ENCODE results near the gene OR10A2. TPM values are rescaled to one million over a fixed set of nuclear protein-coding genes. Genes with fewer than 3 reads are reported as not detected.
"Not testable (repeated sequence)": the region's sequence is repeated elsewhere in the genome, so short reads cannot be mapped to it uniquely, and the experiment has no call there.

Gene OR10A2
- total RNA-seq, 1 donor from 2014 or later = not detected

DNA sequence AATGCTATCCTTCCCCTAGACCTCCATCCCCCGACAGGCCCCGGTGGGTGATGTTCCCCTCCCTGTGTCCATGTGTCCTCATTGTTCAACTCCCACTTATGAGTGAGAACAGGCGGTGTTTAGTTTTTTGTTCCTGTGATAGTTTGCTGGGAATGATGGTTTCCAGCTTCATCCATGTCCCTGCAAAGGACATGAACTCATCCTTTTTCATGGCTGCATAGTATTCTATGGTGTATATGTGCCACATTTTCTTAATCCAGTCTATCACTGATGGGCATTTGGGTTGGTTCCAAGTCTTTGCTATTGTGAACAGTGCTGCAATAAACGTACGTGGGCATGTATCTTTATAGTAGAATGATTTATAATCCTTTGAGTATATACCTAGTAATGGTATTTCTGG lies 24.9 kb downstream of the OR10A2 start:
- DNase-seq (ENCODE audit: low spot score) = not testable (repeated sequence)

DNA sequence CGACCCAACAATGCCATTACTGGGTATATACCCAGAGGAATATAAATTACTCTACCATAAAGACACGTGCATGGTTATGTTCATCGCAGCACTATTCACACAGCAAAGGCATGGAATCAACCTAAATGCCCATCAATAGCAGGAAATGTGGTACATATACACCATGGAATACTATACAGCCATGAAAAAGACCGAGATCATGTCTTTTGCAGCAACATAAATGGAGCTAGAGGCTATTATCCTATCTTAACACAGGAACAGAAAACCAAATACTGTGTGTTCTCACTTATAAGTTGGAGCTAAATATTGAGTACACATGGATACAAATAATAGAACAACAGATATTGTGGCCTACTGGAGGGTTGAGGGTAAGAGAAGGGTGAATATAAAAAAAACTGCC lies 26.0 kb downstream of the OR10A2 start:
- DNase-seq (ENCODE audit: low spot score) = no peak

DNA sequence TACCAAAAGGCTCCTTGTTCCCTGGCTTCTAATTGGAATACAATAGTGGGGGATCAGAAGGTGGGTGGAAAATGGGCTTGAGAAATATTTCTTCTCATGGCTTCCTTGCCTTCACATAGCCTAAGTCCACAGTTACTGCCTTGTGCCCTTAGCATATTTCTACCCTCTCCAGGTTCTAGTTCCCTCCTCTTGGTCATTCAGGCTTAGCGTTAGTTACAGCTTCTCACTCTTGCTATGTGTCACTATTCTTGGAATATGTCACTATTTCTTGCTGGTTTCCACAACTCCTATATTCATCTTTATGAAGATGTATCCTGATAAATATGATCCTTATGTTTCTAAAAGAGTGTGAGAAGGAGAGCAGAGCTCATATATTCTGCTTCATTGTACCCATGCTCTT lies 27.0 kb downstream of the OR10A2 start:
- DNase-seq (ENCODE audit: low spot score) = no peak

DNA sequence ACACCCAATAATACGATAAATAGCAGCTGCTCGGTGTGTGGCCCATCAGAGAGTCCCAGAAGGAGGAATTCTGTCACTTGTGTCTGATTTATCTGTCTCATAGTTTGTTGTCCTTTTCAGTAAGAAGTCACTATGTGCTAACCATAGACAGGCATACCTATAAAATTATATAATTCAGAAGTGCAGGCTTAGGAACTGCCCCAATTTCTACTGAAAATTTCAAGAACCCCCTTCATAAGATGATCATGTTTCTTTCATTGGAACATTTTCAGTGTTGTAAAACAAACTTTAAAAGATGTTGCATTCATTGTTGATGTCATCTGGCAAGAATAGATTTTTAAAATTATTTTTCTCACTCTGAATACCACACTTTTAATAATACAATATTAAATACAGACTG lies 29.5 kb downstream of the OR10A2 start, which contains the start of gene OR2D2:
OR2D2 (minus strand) TSS at position 101 of the 400 bp plus-strand sequence; CDS start at position 101, 0 bp downstream.
- DNase-seq (ENCODE audit: low spot score) = no peak

DNA sequence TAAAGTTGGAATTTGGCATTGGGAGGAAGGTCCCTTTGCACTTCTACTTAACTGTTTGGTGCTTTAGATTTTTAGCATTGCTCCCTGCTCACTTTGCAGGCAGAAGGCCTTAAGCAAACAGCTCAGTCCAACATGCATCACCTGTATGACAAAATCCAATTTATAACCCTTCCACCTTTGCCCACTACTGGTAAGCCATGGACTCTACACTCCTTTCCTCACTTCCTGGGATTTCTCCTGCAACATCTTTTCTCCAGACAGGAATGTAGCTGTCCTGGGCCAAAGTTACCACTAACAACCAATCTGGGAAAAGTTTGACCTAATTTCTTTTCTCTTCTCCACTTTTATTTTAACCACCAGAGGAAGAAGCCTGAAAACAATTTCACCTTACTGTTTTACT lies 31.2 kb downstream of the OR10A2 start:
- no peak for DNase-seq (ENCODE audit: low spot score)

DNA sequence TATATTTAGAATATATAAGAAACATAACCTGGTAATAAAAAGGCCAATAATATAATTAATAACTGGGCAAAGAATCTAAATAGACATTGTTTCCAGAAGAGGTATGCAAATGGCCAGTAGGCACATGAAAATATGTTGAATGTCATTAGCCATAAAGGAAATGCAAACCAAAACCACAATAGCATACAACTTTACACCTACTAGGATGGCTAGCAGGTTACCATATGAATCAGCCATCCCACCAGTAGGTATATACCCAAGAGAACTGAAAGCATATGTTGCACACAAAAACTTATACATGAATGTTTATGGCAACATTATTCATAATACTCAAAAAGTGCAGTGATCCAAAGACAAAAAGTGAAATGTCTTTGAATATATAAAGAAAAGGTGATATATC lies 32.2 kb downstream of the OR10A2 start:
- DNase-seq (ENCODE audit: low spot score) = no peak

DNA sequence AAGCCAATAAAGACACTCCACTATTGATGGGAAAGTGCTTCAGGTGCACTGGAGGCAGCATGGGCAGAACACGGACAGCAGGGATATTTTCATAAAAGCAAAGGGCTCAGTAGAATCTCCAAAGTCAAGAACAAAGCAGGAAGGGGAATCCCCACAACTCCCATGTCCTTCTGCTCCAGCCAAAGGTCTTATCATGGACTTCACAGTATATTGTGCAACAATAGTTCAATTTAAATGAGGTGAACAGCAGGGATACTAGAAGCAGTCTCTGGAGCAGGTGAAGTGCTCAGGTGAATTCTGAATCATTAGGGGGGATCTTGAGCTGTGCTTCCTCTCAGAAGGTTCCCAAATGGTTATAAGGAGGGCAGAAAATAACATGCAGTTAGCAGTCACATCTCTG lies 36.1 kb downstream of the OR10A2 start:
- no peak for DNase-seq (ENCODE audit: low spot score)

DNA sequence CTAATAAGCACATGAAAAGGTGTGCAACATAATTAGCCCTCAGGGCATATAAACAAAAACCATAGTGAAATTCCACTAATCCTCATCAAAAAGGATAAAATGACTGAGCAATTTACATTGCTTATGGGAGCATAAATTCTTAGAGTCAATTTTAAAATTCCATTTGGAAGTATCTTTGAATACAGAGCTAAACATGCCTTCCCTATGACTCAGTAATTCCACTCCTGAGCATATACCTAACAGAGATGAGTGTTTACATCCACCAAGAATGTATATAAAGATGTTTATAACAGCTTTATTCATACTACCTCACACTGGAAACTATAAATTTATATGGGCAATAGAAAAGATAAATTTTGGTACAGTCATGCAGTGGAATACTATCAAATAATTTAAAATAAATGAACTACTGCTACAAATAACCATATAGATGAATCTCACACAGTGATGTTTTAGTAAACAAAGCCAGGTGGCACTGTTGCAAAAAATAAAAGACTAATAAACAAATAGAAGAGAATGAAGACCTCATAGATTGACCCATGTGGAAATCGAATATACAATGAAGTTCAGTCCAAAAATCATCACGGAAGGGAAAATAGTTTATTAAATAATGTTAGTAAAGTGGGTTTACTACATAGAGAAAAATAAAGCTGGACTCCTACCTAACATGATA lies 37.6 kb downstream of the OR10A2 start:
- no peak for DNase-seq (ENCODE audit: low spot score)

DNA sequence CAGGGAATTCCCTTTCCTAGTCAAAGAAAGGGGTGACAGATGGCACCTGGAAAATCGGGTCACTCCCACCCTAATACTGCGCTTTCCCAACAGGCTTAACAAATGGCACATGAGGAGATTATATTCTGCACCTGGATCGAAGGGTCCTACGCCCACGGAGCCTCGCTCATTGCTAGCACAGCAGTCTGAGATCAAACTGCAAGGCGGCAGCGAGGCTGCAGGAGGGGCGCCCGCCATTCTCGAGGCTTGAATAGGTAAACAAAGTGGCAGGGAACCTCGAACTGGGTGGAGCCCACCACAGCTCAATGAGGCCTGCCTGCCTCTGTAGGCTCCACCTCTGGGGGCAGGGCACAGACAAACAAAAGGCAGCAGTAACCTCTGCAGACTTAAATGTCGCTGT lies 41.9 kb downstream of the OR10A2 start:
- DNase-seq (ENCODE audit: low spot score) = not testable (repeated sequence)

DNA sequence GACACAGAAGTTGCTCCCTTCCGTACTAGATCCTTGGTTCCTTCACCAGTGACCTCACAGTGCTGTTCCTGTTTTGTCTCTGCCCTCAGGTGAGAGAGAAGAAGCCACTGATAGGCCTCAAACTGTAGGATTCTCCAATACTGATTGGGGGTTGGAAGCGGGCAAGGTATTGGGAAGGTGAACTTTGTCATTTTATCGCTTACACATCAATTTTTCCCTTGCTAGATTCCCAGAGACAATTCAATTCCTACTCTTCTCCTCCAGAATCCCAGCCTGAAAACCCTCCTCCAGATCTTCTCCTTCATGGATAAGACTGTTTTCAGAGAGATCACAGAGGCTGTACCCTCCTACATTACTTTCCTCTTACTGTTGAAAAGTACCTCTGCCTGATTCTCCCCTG lies 48.5 kb downstream of the OR10A2 start:
- no peak for DNase-seq (ENCODE audit: low spot score)

DNA sequence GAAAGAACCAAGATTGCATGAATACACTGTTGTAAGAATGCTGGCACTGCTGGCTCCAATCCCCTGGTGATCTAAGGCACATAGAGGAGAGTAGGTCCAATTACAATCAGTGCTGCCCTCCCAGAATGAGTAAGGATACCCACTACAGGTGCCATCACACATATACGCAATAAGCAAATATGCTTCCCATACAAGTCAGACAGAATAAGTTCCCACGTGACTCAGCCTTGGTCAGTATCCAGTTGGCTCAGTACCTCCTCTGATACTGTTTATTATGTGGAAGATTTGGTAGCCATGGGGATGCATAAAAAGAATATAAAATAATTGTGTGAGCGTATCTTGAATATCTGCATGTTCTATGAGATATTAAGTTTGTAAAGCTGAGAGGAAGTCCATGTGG lies 49.1 kb downstream of the OR10A2 start:
- DNase-seq (ENCODE audit: low spot score) = no peak

DNA sequence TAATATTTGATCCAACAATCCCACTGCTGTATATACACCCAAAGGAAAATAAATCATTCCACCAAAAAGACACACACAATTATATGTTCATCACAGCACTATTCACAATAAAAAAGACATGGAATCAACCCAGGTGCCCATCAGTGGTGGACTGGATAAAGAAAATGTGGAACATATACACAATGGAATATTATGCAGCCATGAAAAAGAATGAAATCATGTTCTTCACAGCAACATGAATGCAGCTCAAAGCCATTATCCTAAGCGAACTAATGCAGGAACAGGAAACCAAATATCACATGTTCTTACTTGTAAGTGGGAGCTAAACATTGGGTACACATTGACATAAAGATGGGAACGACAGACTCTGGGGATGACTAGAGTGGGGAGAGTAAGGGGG lies 56.8 kb downstream of the OR10A2 start:
- DNase-seq (ENCODE audit: low spot score) = no peak

DNA sequence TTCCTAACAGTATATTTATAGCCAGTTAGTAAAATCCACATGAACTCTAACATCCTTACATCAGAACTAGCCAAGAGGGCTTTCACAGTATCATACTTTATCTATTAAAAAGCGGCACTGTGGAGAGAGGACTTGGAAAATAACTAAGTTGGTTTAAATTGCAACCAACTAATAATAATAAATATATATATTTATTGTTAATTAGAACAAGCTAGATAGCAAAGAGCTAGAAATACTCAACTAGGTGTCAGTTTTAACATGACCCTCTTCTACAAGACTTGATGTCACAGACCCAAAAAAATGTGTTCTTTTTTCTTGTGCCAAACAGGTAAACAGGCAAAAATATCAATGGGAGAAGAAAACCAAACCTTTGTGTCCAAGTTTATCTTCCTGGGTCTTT lies 57.8 kb downstream of the OR10A2 start, which contains the start of gene OR2D3:
OR2D3 (plus strand) TSS at position 301 of the 400 bp plus-strand sequence; CDS start at position 301, 0 bp downstream.
- no peak for DNase-seq (ENCODE audit: low spot score)

Other genes starting within 250 kb of the OR10A2 start
- 161 TPM for gene TPP1, start 243.6 kb upstream of the OR10A2 start, total RNA-seq
- 25.1 TPM for gene DCHS1, start 207.2 kb upstream of the OR10A2 start, total RNA-seq
- gene MRPL17, start 179.7 kb upstream of the OR10A2 start, total RNA-seq = 38.5 TPM
- gene OR2AG2, start 91.1 kb upstream of the OR10A2 start, total RNA-seq = not detected
- not detected for gene OR2AG1, start 80.0 kb upstream of the OR10A2 start, total RNA-seq
- 0.06 TPM for gene OR6A2, start 63.4 kb upstream of the OR10A2 start, total RNA-seq
- not detected for gene OR10A5, start 17.4 kb upstream of the OR10A2 start, total RNA-seq
- gene OR10A4, start 13.6 kb downstream of the OR10A2 start, total RNA-seq = not detected
- gene OR2D2, start 29.4 kb downstream of the OR10A2 start, total RNA-seq = not detected
- gene OR2D3, start 57.9 kb downstream of the OR10A2 start, total RNA-seq = not detected
- 1.5 TPM for gene ZNF215, start 63.4 kb downstream of the OR10A2 start, total RNA-seq
- gene ZNF214, start 157.3 kb downstream of the OR10A2 start, total RNA-seq = 4.1 TPM
- gene NLRP14, start 157.4 kb downstream of the OR10A2 start, total RNA-seq = 0.06 TPM
- gene RBMXL2, start 225.9 kb downstream of the OR10A2 start, total RNA-seq = not detected